ENCODE data around the gene RCOR1.

RCOR1 gene

DNA sequence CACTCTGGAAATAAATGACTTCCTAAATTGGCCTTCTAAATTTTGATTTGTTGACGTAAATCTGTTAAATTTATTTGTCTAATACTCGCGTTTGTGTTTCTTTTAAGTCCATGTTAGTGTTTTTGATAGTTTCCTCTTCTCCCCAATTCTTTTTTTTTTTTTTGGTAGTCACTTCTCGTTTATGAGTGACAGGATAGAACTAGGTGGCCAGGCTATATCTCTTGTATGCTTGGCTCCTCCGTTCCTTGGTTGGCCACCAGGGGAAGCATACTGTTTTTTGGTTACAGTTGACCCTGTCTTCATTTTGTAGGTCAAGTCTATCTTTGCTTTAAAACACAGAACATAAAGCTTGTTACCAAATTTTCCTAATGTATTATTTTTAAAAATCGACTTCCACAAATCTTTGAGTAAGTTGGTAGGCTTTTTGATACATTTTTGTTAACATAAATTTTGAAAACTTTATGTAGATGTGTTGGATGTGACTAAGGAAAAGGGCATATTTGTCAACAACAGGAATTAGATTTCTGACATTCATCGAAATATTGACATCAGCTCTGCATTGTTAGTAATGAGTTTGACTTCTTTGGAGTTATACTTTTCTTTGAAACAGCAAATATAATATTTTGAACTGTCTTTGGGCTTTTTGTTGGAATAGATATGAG, 2.2 kb downstream of the RCOR1 start:
- TF ChIP-seq CTCF (IDR thresholded peaks at IDR 0.05; ENCODE audit: borderline replicate concordance, insufficient read depth, low read depth, low read length) = peak; percentile 78
- H3K4me3 ChIP-seq (ENCODE audit: low read depth, low read length) = peak overlapping the region; percentile 84

DNA sequence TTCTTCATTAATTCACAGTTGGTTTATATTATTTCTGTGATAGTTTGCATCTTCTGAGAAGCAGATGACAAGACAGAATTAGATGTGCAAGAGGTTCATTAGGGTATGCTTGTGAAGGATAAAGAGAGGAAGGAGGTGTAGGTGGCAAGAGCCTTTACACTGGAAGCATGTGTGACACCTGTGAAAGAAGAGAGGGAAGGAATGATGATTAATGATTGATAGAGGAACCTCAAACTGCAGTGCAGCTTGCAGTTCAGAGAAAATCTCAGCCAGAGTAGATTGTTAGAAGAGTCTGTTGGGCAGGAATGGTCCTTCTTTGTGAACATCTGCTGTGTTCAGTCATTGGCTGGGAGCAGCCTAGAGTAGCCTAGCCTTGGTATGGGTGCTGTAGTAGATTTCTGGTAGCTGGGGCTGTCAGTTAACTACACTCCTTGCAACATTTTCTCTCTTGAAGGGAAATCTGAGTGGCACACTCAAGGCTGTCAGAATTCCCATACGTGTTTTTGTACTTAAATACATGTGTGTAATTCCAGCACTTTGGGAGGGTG, 9.0 kb downstream of the RCOR1 start:
- no peak for TF ChIP-seq CTCF (IDR thresholded peaks at IDR 0.05; ENCODE audit: borderline replicate concordance, insufficient read depth, low read depth, low read length)
- H3K4me3 ChIP-seq (ENCODE audit: low read depth, low read length) = no peak overlapping the region

DNA sequence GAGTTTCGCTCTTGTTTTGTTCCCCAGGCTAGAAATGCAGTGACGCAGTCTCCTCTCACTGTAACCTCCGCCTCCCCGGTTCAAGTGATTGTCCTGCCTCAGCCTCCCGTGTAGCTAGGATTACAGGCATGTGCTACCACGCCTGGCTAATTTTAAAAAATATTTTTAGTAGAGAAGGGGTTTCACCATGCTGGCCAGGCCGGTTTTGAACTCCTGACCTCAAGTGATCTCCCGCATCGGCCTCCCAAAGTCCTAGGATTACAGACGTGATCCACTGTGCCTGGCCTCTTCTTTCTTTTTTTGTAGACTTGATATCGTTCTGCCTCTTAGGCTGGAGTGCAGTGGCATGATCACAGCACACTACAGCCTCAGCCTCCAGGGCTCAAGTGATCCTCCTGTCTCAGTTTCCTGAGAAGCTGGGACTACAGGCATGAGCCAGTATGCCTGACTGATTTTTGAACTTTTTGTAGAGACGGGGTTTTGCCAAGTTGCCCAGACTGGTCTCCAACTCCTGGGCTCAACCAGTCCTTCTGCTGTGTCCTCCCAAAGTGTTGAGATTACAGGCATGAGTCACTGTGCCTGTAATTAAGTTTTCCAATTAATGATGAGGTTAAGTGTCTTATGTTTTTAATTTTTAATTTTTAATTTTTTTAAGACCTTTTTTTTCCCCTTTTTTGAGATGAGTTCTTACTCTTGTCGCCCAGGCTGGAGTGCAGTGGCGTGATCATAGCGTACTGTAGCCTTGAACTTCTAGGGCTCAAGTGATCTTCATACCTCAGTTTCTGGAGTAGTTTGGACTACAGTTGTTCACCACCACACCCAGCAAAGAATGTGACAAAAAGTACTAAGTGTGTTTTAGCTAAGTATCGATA, 10.2 kb downstream of the RCOR1 start:
- no peak for TF ChIP-seq CTCF (IDR thresholded peaks at IDR 0.05; ENCODE audit: borderline replicate concordance, insufficient read depth, low read depth, low read length)
- H3K4me3 ChIP-seq (ENCODE audit: low read depth, low read length) = no peak overlapping the region

DNA sequence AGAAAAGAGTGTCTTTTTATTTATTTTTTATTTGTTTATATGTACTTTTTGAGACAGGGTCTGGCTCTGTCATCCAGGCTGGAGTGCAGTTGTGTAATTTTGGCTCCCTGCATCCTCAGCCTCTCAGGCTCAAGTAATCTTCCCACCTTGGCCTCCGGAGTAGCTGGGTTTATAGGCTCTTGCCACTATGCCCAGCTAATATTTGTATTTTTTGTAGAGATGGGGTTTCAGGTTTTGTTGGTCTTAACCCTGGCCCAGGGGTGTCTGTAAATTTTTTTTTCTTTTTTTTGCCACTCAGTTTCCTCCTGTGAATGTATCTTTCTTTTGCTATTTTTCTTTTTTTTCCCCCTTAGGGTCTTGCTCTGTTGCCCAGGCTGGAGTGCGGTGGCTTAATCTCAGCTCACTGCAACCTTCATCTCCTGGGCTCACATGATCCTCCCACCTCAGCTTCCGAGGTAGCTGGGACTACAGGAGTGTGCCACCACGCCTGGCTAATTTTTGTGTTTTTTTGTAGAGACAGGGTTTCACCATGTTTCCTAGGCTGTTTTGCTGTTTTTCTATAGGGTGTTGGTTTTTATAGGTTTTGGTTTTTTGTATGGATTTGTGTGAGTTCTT, 11.0 kb downstream of the RCOR1 start:
- no peak overlapping the region for H3K4me3 ChIP-seq (ENCODE audit: low read depth, low read length)
- no peak for TF ChIP-seq CTCF (IDR thresholded peaks at IDR 0.05; ENCODE audit: borderline replicate concordance, insufficient read depth, low read depth, low read length)

GRCh38 chr14:102604183-102604582, 11.7 kb downstream of the RCOR1 start:
- H3K4me3 ChIP-seq (ENCODE audit: low read depth, low read length) = no peak overlapping the region
- no peak for TF ChIP-seq CTCF (IDR thresholded peaks at IDR 0.05; ENCODE audit: borderline replicate concordance, insufficient read depth, low read depth, low read length)

GRCh38 chr14:102605029-102605428, 12.6 kb downstream of the RCOR1 start:
- H3K4me3 ChIP-seq (ENCODE audit: low read depth, low read length) = no peak overlapping the region
- no peak for TF ChIP-seq CTCF (IDR thresholded peaks at IDR 0.05; ENCODE audit: borderline replicate concordance, insufficient read depth, low read depth, low read length)
